Amniotic epithelial cell (primary cell): Measurements from ENCODE around the gene DDA1.
A peak's percentile ranks its signal among the peaks of the same experiment; 100 is the strongest.
"Not testable (repeated sequence)": the region's sequence is repeated elsewhere in the genome, so short reads cannot be mapped to it uniquely, and the experiment has no call there.

ENCODE experiments used
- DNase-seq: peaks from one replicate; pipeline ENCODE4 v3.0.0-alpha.2; 2010; ENCODE audit warnings: low read depth

Gene DDA1

GRCh38 chr19:17309198-17309964, at the start of gene DDA1:
Gene DDA1, plus strand, starts transcription at chr19:17309563. Its CDS starts 92 bp downstream, at chr19:17309655.
- peak; percentile 100 for DNase-seq

DNA sequence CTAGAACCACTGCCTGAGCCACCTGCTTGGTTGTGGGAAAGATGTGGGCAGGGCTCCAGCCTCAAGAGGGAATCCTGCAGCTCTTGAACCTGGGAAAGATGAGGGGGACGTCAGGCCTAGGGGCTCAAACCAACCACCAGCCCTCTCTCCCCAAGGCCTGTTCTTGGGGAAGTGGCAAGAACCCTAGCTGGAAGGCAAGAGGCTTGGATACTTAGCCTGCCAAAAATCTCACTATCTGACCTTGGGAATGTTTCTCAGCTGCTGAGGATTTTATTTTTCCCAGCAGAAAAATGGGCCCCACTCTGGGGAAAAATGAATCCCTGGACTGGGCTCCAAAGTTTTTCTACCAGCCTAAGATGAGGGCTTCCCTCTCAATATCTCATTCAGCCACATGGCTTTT, 49.4 kb upstream of the DDA1 start:
- no peak for DNase-seq

DNA sequence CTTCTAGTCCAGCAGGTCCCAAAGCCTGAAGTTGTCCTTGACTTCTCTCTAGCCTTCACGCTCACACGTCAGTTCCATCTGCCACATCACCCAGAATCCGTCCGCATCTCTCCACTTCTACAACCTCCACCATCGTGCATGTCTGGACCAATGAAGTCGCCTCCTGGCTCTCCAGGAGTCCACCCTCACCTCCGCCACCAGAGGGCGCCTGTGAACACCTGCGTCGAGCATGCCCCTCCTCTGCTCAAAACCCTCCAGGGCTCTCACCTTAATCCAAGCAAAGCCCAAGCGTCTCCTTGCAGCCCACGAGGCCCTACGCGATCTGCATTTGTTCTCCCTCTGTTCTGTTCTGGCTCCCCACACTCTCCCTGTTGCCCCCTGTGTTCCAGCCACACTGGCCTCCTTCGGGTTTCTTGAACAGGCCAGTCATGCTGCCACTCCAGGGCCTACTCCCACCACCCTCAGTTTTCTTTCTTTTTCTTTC, 48.5 kb upstream of the DDA1 start:
- peak; percentile 64 for DNase-seq

- DNase-seq: no peak
Observed at GRCh38 chr19:17262557-17262956, 46.8 kb upstream of the DDA1 start.

- no peak for DNase-seq
Observed at GRCh38 chr19:17263712-17264640, 45.4 kb upstream of the DDA1 start.

- no peak for DNase-seq
Observed at GRCh38 chr19:17264641-17264979, 44.8 kb upstream of the DDA1 start, which contains the start of gene USHBP1. Gene USHBP1, minus strand, starts transcription at chr19:17264745. Its CDS starts 446 bp downstream, at chr19:17264299.

DNA sequence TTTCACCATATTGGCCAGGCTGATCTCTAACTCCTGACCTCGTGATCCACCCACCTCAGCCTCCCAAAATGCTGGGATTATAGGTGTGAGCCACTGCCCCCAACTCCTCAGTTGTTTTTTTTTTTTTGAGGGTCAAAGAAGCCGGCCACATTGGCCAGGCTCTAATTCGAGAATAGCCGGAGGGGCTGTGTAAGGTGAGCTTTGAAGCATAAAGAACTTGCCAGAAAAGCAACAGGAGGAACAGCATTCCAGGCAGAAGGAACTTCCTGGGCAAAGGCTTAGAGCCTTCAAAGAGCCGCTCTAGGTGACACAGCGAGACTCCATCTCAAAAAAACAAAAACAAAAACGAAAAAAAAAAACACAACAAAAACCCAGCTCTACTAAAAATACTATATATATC, 43.3 kb upstream of the DDA1 start:
- DNase-seq: no peak

DNA sequence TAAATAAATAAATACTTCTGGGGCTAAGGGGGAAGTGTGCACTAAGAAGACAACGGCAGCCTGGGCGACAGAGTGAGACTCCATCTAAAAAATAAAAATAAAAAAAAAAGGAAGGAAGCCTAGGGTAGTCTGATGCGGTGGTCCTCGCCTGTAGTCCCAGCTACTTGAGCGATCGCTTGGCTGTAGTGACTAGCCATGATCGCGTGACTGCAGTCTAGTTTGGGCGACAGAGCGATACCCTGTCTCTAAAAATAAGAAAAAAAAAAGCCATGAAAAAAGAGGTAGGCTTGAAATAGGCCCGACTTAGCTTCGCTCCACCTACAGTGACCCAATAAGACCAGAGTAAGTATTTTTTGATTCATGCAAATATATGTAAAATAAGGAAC, 42.8 kb upstream of the DDA1 start:
- no peak for DNase-seq

DNA sequence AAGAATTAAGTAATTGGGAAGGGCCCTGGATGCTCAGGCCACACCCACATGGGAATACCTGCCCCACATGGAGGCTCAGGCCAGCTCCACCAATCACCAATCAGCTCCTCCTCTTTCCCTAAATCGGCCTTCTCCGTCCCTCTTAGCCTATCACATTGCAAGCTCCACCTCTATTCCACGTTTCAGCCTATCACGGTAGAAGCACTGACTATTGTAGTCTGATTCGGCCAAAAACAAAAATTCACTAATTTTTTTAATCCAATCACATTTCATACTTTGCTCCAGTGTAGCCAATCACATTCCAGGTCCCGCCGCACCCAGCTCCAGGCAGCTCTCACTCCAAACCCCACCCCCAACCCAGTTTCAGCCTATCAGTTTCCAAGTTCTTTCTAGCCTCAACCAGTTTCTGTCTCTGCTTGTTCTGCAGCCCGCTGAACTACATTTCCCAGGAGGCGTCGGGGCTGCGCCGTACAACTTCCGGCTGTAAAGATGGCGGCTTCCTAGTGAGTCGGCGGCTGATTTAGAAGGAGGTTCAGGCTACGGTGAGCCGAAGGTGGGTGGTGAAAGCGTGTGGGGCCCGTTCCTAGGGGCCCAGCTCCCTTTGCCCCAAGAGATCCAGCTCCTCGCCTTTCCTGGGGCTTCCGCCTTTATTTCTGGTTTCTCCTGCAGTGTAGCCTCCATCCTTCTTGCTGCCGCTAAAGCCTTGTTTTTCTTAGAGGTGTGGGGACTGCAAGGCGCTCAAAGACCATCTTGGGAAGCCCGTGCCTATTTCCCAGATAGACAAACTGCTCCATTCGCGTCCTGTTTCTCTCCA, 42.2 kb upstream of the DDA1 start, which contains the start of gene BABAM1:
Gene BABAM1 (plus strand): TSS at position 469 of the 814 bp plus-strand sequence. CDS start 1,364 bp downstream, outside the sequence.
- peak; percentile 100 for DNase-seq

GRCh38 chr19:17268754-17269153, 40.6 kb upstream of the DDA1 start:
- DNase-seq: no peak

DNA sequence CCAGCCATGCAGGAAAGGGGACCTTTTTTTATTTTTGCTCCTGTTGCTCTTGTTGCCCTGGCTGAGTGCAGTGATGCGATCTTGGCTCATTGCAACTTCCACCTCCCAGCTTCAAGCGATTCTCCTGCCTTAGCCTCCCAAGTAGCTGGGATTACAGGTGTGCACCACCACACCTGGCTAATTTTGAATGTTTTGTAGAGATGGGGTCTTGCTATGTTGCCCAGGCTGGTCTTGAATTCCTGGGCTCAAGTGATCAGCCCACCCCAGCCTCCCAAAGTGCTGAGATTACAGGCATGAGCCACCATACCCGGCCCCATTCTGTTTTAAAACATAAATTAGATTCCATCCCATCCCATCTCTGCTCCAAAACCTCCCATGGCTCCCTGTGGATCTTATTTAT, 34.5 kb upstream of the DDA1 start:
- not testable (repeated sequence) for DNase-seq

DNA sequence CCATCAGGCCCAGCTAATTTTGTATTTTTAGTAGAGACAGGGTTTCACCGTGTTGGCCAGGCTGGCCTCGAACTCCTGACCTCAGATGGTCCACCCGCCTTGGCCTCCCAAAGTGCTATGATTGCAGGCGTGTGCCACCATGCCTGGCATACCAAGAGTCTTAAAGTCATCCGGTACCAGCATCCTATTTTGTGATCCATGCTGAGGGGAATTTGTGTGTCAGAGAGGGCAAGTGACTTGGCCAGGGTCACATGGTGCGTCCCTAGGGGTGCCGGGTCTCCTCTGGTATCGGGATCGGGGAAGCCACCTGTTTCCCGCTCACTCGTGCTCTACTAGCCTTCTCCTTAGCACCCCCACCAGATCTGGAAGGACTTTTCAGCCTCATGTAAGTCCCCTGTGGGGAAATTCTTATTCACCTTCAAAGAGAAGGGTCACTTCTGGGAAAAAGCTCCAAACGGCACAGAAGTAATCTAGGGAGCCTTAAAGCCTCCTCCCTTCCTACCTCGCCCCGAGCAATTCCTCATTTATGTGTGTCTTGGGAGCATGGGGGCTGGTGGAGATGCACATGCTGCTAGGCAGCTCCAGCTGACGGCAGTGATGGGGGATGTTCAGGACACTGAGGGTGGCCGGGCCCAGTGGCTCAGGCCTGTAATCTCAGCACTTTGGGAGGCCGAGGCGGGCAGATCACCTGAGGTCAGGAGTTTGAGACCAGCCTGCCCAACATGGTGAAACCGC, 33.8 kb upstream of the DDA1 start:
- no peak for DNase-seq

DNA sequence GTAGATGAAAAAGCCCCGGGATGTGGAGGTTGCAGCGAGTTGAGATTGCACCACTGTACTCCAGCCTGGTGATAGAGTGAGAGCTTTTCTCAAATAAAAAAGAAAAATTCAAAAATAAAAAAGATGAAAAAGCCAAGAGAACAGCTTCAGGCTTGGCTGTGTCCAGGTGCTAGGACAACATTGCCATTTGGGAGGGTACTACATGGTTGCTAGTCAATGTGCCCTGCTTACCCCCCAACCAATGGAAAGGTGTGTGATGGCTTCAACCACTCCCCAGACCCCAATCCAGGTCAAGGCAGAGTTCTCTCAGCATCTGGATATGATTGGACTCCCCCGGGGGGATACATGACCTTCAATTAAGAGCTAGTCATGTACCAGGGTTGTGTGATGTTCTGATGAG, 29.9 kb upstream of the DDA1 start:
- DNase-seq: no peak

GRCh38 chr19:17281391-17282304, 27.7 kb upstream of the DDA1 start, which contains the start of gene ANKLE1:
Gene ANKLE1, plus strand, starts transcription at chr19:17281901. Its CDS starts 20 bp downstream, at chr19:17281921.
- peak; percentile 18 for DNase-seq

GRCh38 chr19:17282488-17283125, 26.8 kb upstream of the DDA1 start:
- peak; percentile 59 for DNase-seq

GRCh38 chr19:17283504-17283996, 25.8 kb upstream of the DDA1 start:
- no peak for DNase-seq

GRCh38 chr19:17285415-17286135, 23.8 kb upstream of the DDA1 start:
- no peak for DNase-seq

DNA sequence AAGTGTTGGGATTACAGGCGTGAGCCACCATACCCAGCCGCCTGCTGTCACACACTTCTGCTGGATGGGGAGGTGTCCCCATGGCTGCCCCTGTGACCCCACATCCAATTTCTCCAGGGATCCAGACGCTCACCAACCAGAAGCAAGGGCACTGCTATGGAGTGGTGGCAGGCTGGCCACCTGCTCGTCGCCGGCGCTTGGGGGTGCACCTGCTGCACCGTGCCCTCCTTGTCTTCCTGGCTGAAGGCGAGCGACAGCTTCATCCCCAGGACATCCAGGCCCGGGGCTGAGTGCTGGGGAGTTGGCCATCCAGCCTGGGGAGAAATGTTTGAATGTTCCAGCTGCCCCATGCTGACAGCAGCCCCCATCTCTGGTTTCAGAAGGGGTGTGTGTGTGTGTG, 23.1 kb upstream of the DDA1 start:
- DNase-seq: no peak

- no peak for DNase-seq
Observed at GRCh38 chr19:17286752-17287151, 22.6 kb upstream of the DDA1 start.
